CD4-positive, alpha-beta T cell (primary cell): Measurements from ENCODE around the gene MRPL33. TPM values are rescaled to one million over a fixed set of nuclear protein-coding genes. Genes with fewer than 3 reads are reported as not detected.

Experiments
- ATAC-seq: fragments of 200-7000 bp; cut with Tn5 transposase; one replicate; pipeline ENCODE4 v1.10.0; 2022; ENCODE audit warnings: mild to moderate bottlenecking; ENCODE audit not compliant: poor library complexity
- CTCF ChIA-PET: fragments of 350-600 bp; sonication (Branson Sonifier 250); formaldehyde crosslinking; loops from one replicate; lab custom pipeline; 2021; ENCODE audit warnings: antibody characterized with exemption, inconsistent platforms; lab: Charles Lee
- POLR2A ChIA-PET: fragments of 350-600 bp; sonication (Branson Sonifier 250); formaldehyde crosslinking; loops from one replicate; lab custom pipeline; 2021; ENCODE audit warnings: antibody characterized with exemption, inconsistent platforms; lab: Charles Lee
- DNase-seq, 14 experiments: peaks; one replicate each; pipeline ENCODE4 v3.0.0-alpha.2; 2013 to 2020; ENCODE audit warnings: mixed read lengths in 2 of 14
- H3K27ac ChIP-seq, 2 donors: one replicate each; pipeline versions ENCODE4 v1.5.1 to v1.7.0; 2013; ENCODE audit warnings: low read length in 2 of 2, low read depth in 1 of 2, mild to moderate bottlenecking in 1 of 2
- H3K27me3 ChIP-seq, 2 experiments: 1 replicate in 1 of 2; 2 replicates in 1 of 2; pipeline versions ENCODE4 v1.6.1 to v1.7.0; 2013; ENCODE audit warnings: low read length in 2 of 2, control low read depth in 1 of 2, mild to moderate bottlenecking in 1 of 2, moderate library complexity in 1 of 2; ENCODE audit not compliant: insufficient read depth in 2 of 2, control insufficient read depth in 1 of 2
- H3K36me3 ChIP-seq: one replicate; pipeline ENCODE4 v1.6.1; 2013; ENCODE audit warnings: low read length, control low read depth; ENCODE audit not compliant: insufficient read depth
- H3K4me1 ChIP-seq: one replicate; pipeline ENCODE4 v1.6.1; 2013; ENCODE audit warnings: low read length, control low read depth; ENCODE audit not compliant: insufficient read depth
- H3K4me3 ChIP-seq: one replicate; pipeline ENCODE4 v1.5.1; 2013; ENCODE audit warnings: mild to moderate bottlenecking, low read length, moderate library complexity
- H3K9me3 ChIP-seq, 2 experiments: 1 replicate in 1 of 2; 2 replicates in 1 of 2; pipeline versions ENCODE4 v1.6.1 to v1.7.0; 2013; ENCODE audit warnings: low read length in 2 of 2, mild to moderate bottlenecking in 2 of 2, control low read depth in 1 of 2, moderate library complexity in 1 of 2; ENCODE audit not compliant: control insufficient read depth in 1 of 2, insufficient read depth in 1 of 2
- H3K27ac Mint-ChIP-seq: one replicate; pipeline ENCODE4 v1.8.0; 2020; ENCODE audit warnings: mixed read lengths
- H3K27me3 Mint-ChIP-seq: one replicate; pipeline ENCODE4 v1.8.0; 2021; ENCODE audit warnings: mixed read lengths
- H3K36me3 Mint-ChIP-seq: one replicate; pipeline ENCODE4 v1.8.0; 2021; ENCODE audit warnings: low read depth, mixed read lengths
- H3K4me1 Mint-ChIP-seq: one replicate; pipeline ENCODE4 v1.8.0; 2021; ENCODE audit warnings: low read depth, mixed read lengths
- H3K4me3 Mint-ChIP-seq: one replicate; pipeline ENCODE4 v1.8.0; 2020; ENCODE audit warnings: mild to moderate bottlenecking, mixed read lengths
- H3K9me3 Mint-ChIP-seq: one replicate; pipeline ENCODE4 v1.8.0; 2020; ENCODE audit warnings: mixed read lengths
- CTCF ChIP-seq: fragments of 200-600 bp; IDR thresholded peaks from one replicate; pipeline ENCODE4 v1.8.0; 2022; ENCODE audit warnings: antibody characterized with exemption, mild to moderate bottlenecking
- intact Hi-C, 2 experiments: fragments of 100-400 bp; cut with DNase I in 1 of 2; cut with micrococcal nuclease in 1 of 2; formaldehyde crosslinking; loops; one replicate each; pipeline versions ENCODE4 v1.15.1 to v1.9.0; 2023 to 2025; cut with DNase I, micrococcal nuclease
- total RNA-seq, 174 experiments: library from RNA in 2 of 174; stranded (reverse) in 2 of 174; gene quantifications; one replicate each; pipeline ENCODE4 v1.2.3 and lab custom pipeline; 2021 to 2026

The MRPL33 gene
- total RNA-seq, 2 experiments from 2014 or later: 33.1 to 37.2 TPM

DNA sequence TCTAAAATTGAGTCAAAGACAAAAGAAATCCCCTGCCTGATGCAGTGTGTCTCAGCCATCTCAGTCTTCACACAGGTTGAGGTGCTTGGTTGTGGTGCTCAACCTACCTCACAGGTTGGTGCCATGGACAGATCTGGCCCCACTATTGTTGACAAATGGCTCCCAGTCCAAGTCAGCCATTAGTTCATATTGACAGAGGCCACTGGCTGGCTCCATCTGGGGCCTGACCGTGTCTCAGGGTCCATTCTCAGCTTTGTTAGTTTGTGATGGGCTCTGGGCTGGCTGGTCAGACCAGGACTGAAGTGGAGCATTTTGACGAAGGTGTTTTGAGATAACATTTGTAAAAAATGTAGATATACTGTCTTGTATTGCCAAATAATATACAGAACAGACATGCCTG lies 36.9 kb downstream of the MRPL33 start:
- POLR2A ChIA-PET: no interaction called here
- Mint-ChIP-seq H3K9me3 (no peaks in the 10 kb centered on the region), H3K36me3 (no peaks in the 10 kb centered on the region), H3K4me3 (no peak overlapping the region), H3K4me1 (no peaks in the 10 kb centered on the region), H3K27ac (no peak overlapping the region), H3K27me3 (no peaks in the 10 kb centered on the region)
- Histone ChIP-seq H3K27me3 (no peaks in the 10 kb centered on the region), H3K27ac (no peak overlapping the region), H3K4me1 (no peaks in the 10 kb centered on the region), H3K9me3 (no peaks in the 10 kb centered on the region), H3K36me3 (no peaks in the 10 kb centered on the region), H3K4me3 (no peak overlapping the region)
- intact Hi-C loops: loop anchor here in 1 of 2 experiments (5.0 kb wide), 1 partner anchor 644 kb away; no protein-coding TSS in a partner anchor
- no peak for TF ChIP-seq CTCF
- CTCF ChIA-PET: no interaction called here
- ATAC-seq: no peak
- no peak for DNase-seq

DNA sequence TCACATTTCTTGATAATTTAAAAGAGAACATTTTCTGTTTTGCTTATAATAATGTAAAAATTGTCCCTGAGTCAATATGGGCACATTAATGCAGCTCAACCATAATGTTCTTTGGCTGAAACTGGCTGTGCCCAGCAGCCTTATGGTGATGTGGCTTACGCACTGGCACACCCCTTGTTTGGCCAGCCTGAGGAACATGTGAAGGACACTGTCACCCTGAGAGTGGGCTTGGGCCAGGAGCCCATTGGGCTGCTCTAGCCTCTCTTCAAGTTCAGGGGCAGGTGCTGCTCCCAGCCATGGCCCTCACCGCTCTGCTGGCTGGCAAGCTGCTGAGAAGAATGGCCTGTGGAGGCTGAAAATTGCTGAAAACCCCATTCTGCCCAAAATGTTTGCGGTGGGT lies 37.5 kb downstream of the MRPL33 start:
- Histone ChIP-seq H3K27ac (no peak overlapping the region), H3K27me3 (no peaks in the 10 kb centered on the region), H3K4me1 (no peaks in the 10 kb centered on the region), H3K36me3 (no peaks in the 10 kb centered on the region), H3K9me3 (no peaks in the 10 kb centered on the region), H3K4me3 (no peak overlapping the region)
- Mint-ChIP-seq H3K4me1 (no peaks in the 10 kb centered on the region), H3K27me3 (no peaks in the 10 kb centered on the region), H3K4me3 (no peak overlapping the region), H3K36me3 (no peaks in the 10 kb centered on the region), H3K27ac (no peak overlapping the region), H3K9me3 (no peaks in the 10 kb centered on the region)
- DNase-seq (no peak), ATAC-seq (no peak)
- CTCF ChIA-PET: no interaction called here
- POLR2A ChIA-PET: no interaction called here
- intact Hi-C loops: loop anchor here in 1 of 2 experiments (5.0 kb wide), 1 partner anchor 643 kb away; no protein-coding TSS in a partner anchor
- no peak for TF ChIP-seq CTCF

- ChIA-PET CTCF (interaction anchor here (1.0 kb wide), 1 partner anchor 106 kb away, joined by 3 read pairs; no protein-coding TSS in a partner anchor), POLR2A (no interaction called here)
- Mint-ChIP-seq H3K4me1 (no peaks in the 10 kb centered on the region), H3K9me3 (no peaks in the 10 kb centered on the region), H3K4me3 (no peak overlapping the region), H3K36me3 (no peaks in the 10 kb centered on the region), H3K27me3 (no peaks in the 10 kb centered on the region), H3K27ac (no peak overlapping the region)
- DNase-seq (peak in 3 of 14 experiments; percentile 8 to 33 (median 32)), ATAC-seq (no peak)
- H3K36me3 ChIP-seq: no peaks in the 10 kb centered on the region
- no peaks in the 10 kb centered on the region for H3K9me3 ChIP-seq
- no peak overlapping the region for H3K4me3 ChIP-seq
- H3K27ac ChIP-seq: no peak overlapping the region
- no peaks in the 10 kb centered on the region for H3K4me1 ChIP-seq
- no peak for TF ChIP-seq CTCF
- intact Hi-C loops: loop anchor here in 1 of 2 experiments (5.0 kb wide), 1 partner anchor 642 kb away; no protein-coding TSS in a partner anchor
- no peaks in the 10 kb centered on the region for H3K27me3 ChIP-seq
Observed at GRCh38 chr2:27809761-27810241, 38.3 kb downstream of the MRPL33 start.
